DND-41 (cell line): Measurements from ENCODE around the gene CDC25A.

Source experiments
- ATAC-seq: fragments of 200-7000 bp; cut with Tn5 transposase; 3 replicates; pipeline ENCODE4 v1.9.1; 2021; ENCODE audit warnings: low read depth; ENCODE audit not compliant: insufficient read depth
- DNase-seq: peaks from one replicate; pipeline ENCODE4 v3.0.0-alpha.2; 2020
- H2AFZ ChIP-seq: 2 replicates; pipeline ENCODE4 v1.6.0; 2012; ENCODE audit warnings: low read depth, low read length
- H3K27ac ChIP-seq: 2 replicates; pipeline ENCODE4 v1.5.1; 2012; ENCODE audit warnings: low read length, inconsistent platforms
- H3K27me3 ChIP-seq: fragments of 200-600 bp; sonication (generic); 2 replicates; pipeline ENCODE4 v1.6.0; 2012; ENCODE audit warnings: low read length, mild to moderate bottlenecking, inconsistent platforms; ENCODE audit not compliant: insufficient read depth, poor library complexity
- H3K36me3 ChIP-seq: 2 replicates; pipeline ENCODE4 v1.5.1; 2012; ENCODE audit warnings: low read length, inconsistent platforms; ENCODE audit not compliant: insufficient read depth
- H3K4me1 ChIP-seq: 2 replicates; pipeline ENCODE4 v1.5.1; 2012; ENCODE audit warnings: mild to moderate bottlenecking, low read length; ENCODE audit not compliant: insufficient read depth
- H3K4me2 ChIP-seq: 2 replicates; pipeline ENCODE4 v1.6.0; 2012; ENCODE audit warnings: mild to moderate bottlenecking, moderate library complexity, low read length, inconsistent platforms; ENCODE audit not compliant: insufficient read depth
- H3K4me3 ChIP-seq, 2 experiments: fragments of 200-600 bp in 1 of 2; shearing (Covaris generic) in 1 of 2; 2 replicates each; pipeline ENCODE4 v1.5.1; 2012 to 2016; ENCODE audit warnings: inconsistent platforms in 2 of 2, low read length in 2 of 2, mild to moderate bottlenecking in 2 of 2, low read depth in 1 of 2, moderate library complexity in 1 of 2
- H3K79me2 ChIP-seq: 2 replicates; pipeline ENCODE4 v1.6.0; 2012; ENCODE audit warnings: low read length, inconsistent platforms; ENCODE audit not compliant: insufficient read depth
- H3K9ac ChIP-seq: 2 replicates; pipeline ENCODE4 v1.6.0; 2012; ENCODE audit warnings: low read depth, mild to moderate bottlenecking, inconsistent platforms, low read length, moderate library complexity
- H3K9me3 ChIP-seq: 2 replicates; pipeline ENCODE4 v1.5.1; 2012; ENCODE audit warnings: low read length, moderate library complexity, mild to moderate bottlenecking, inconsistent platforms; ENCODE audit not compliant: insufficient read depth, severe bottlenecking
- H4K20me1 ChIP-seq: 2 replicates; pipeline ENCODE4 v1.6.0; 2012; ENCODE audit warnings: low read length; ENCODE audit not compliant: insufficient read depth
- CTCF ChIP-seq: IDR thresholded peaks from 2 replicates; pipeline ENCODE4 v1.5.1; 2012; ENCODE audit warnings: borderline replicate concordance, low read length, moderate library complexity, mild to moderate bottlenecking; ENCODE audit not compliant: poor library complexity, severe bottlenecking; ENCODE audit errors: extremely low read depth
- EZH2 ChIP-seq: IDR thresholded peaks from 3 replicates; pipeline ENCODE4 v1.6.1; 2012; ENCODE audit warnings: borderline replicate concordance, low read depth, mild to moderate bottlenecking, moderate library complexity, low read length, inconsistent platforms; ENCODE audit not compliant: severe bottlenecking

Gene CDC25A

GRCh38 chr3:48140336-48140757, 47.9 kb downstream of the CDC25A start:
- H2AFZ ChIP-seq, result peak overlapping the region; percentile 1; the same call in 1 of the 2 replicates
- no peaks in the 10 kb centered on the region for H4K20me1 ChIP-seq
- H3K79me2 ChIP-seq, result no peaks in the 10 kb centered on the region
- no peak overlapping the region for H3K9ac ChIP-seq
- H3K9me3 ChIP-seq, result no peaks in the 10 kb centered on the region
- H3K4me1 ChIP-seq, result no peaks in the 10 kb centered on the region
- TF ChIP-seq CTCF (no peak), EZH2 (no peak)
- no peak overlapping the region for H3K4me2 ChIP-seq
- ATAC-seq (no peak), DNase-seq (no peak)
- no peaks in the 10 kb centered on the region for H3K36me3 ChIP-seq
- no peaks in the 10 kb centered on the region for H3K27me3 ChIP-seq
- H3K4me3 ChIP-seq, result no peak overlapping the region
- no peak overlapping the region for H3K27ac ChIP-seq

GRCh38 chr3:48137425-48137999, 50.7 kb downstream of the CDC25A start:
- Histone ChIP-seq H3K4me2 (no peak overlapping the region), H3K4me3 (no peak overlapping the region), H3K27me3 (no peaks in the 10 kb centered on the region), H2AFZ (no peak overlapping the region), H3K36me3 (no peaks in the 10 kb centered on the region), H3K9ac (no peak overlapping the region), H4K20me1 (no peaks in the 10 kb centered on the region), H3K79me2 (no peaks in the 10 kb centered on the region), H3K4me1 (no peaks in the 10 kb centered on the region), H3K27ac (no peak overlapping the region), H3K9me3 (no peaks in the 10 kb centered on the region)
- DNase-seq, result no peak
- no peak for ATAC-seq
- TF ChIP-seq EZH2 (no peak), CTCF (no peak)

- no peak overlapping the region for H3K4me2 ChIP-seq
These were observed 52.4 kb downstream of the CDC25A start for GRCh38 chr3:48135552-48136495.

More at GRCh38 chr3:48135552-48136495, 52.4 kb downstream of the CDC25A start:
- H4K20me1 ChIP-seq, result no peaks in the 10 kb centered on the region
- H3K4me1 ChIP-seq, result no peaks in the 10 kb centered on the region
- no peak overlapping the region for H3K4me3 ChIP-seq
- 0 out of 2 replicates have a peak overlapping the region, but pooled peaks have one; percentile 5 for H2AFZ ChIP-seq
- no peak for DNase-seq
- no peaks in the 10 kb centered on the region for H3K79me2 ChIP-seq
- no peaks in the 10 kb centered on the region for H3K27me3 ChIP-seq
- no peak overlapping the region for H3K9ac ChIP-seq
- no peak overlapping the region for H3K27ac ChIP-seq
- H3K36me3 ChIP-seq, result no peaks in the 10 kb centered on the region
- H3K9me3 ChIP-seq, result no peaks in the 10 kb centered on the region
- no peak for ATAC-seq
- TF ChIP-seq CTCF (no peak), EZH2 (no peak)
